A673 (cell line): Measurements from ENCODE around the gene CLEC2A.

ENCODE experiments used
- EZH2 ChIP-seq: fragments of 200-600 bp; sonication (generic); IDR thresholded peaks from 2 replicates; pipeline ENCODE4 v1.6.1; 2017; ENCODE audit warnings: borderline replicate concordance, low read depth, mild to moderate bottlenecking, mixed read lengths, antibody characterized with exemption, low read length; ENCODE audit not compliant: poor library complexity, severe bottlenecking
- TF ChIP-seq, protein P1 (sequence below): fragments of 300-800, 200-600 bp; sonication (generic); conservative IDR thresholded peaks from 2 replicates; pipeline ENCODE4 v1.5.1; 2017; ENCODE audit warnings: low read depth, mild to moderate bottlenecking, antibody characterized with exemption, low read length, moderate library complexity, mixed read lengths

- TF ChIP-seq, protein P1, sequence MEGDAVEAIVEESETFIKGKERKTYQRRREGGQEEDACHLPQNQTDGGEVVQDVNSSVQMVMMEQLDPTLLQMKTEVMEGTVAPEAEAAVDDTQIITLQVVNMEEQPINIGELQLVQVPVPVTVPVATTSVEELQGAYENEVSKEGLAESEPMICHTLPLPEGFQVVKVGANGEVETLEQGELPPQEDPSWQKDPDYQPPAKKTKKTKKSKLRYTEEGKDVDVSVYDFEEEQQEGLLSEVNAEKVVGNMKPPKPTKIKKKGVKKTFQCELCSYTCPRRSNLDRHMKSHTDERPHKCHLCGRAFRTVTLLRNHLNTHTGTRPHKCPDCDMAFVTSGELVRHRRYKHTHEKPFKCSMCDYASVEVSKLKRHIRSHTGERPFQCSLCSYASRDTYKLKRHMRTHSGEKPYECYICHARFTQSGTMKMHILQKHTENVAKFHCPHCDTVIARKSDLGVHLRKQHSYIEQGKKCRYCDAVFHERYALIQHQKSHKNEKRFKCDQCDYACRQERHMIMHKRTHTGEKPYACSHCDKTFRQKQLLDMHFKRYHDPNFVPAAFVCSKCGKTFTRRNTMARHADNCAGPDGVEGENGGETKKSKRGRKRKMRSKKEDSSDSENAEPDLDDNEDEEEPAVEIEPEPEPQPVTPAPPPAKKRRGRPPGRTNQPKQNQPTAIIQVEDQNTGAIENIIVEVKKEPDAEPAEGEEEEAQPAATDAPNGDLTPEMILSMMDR = no peak
- no peak for TF ChIP-seq EZH2
Observed at GRCh38 chr12:9909724-9910123, 22.4 kb downstream of the CLEC2A start.
